Psoas muscle (tissue), 8 donors: ENCODE data around the gene NPFFR2. TPM values are rescaled to one million over a fixed set of nuclear protein-coding genes. Genes with fewer than 3 reads are reported as not detected.
A peak's percentile ranks its signal among the peaks of the same experiment; 100 is the strongest.

Source experiments
- ATAC-seq, 4 donors: fragments of 200-7000 bp; cut with Tn5 transposase; one replicate each; pipeline ENCODE4 v1.9.1; 2020; ENCODE audit warnings: moderate library complexity in 3 of 4, mild to moderate bottlenecking in 2 of 4
- DNase-seq, 2 donors: peaks; one replicate each; pipeline ENCODE4 v3.0.0-alpha.2; 2020
- H3K27ac ChIP-seq: fragments of 200-600 bp; one replicate; pipeline ENCODE4 v1.8.0; 2022
- H3K27me3 ChIP-seq, 3 donors: fragments of 200-600 bp in 1 of 3; one replicate each; pipeline versions ENCODE4 v1.6.1 to v1.8.0; 2013 to 2022; ENCODE audit warnings: low read length in 2 of 3, mild to moderate bottlenecking in 2 of 3, moderate library complexity in 1 of 3; ENCODE audit not compliant: insufficient read depth in 3 of 3
- H3K36me3 ChIP-seq, 2 donors: fragments of 200-600 bp in 1 of 2; one replicate each; pipeline versions ENCODE4 v1.6.1 to v1.8.0; 2013 to 2022; ENCODE audit warnings: low read depth in 1 of 2, mild to moderate bottlenecking in 1 of 2, moderate library complexity in 1 of 2; ENCODE audit not compliant: insufficient read depth in 1 of 2
- H3K4me1 ChIP-seq: fragments of 200-600 bp; one replicate; pipeline ENCODE4 v1.8.0; 2022
- H3K4me3 ChIP-seq: fragments of 200-600 bp; one replicate; pipeline ENCODE4 v1.8.0; 2022; ENCODE audit warnings: mild to moderate bottlenecking
- H3K9me3 ChIP-seq: fragments of 200-600 bp; one replicate; pipeline ENCODE4 v1.8.0; 2022
- CTCF ChIP-seq: fragments of 200-600 bp; IDR thresholded peaks from one replicate; pipeline ENCODE4 v1.8.0; 2022; ENCODE audit warnings: antibody characterized with exemption
- WGBS, 3 donors: extraction: QIAGEN DNeasy Blood & Tissue Kit; methylation state at CpG; one replicate each; pipeline versions ENCODE4 v1.1.6 to v1.1.7; 2013; 5-methylcytosine and 5-hydroxymethylcytosine counted together
- intact Hi-C, 2 donors: fragments of 100-400 bp; cut with DNase I; formaldehyde crosslinking; loops; one replicate each; pipeline versions ENCODE4 v1.11.0 to v1.14.2; 2022
- polyA plus RNA-seq, 3 donors: library from polyadenylated mRNA; stranded (reverse); fragments of 200-250 nt; gene quantifications; one replicate each; pipeline ENCODE4 v1.2.3, GENCODE V29; 2013
- total RNA-seq, 4 donors: library from RNA; stranded (reverse); fragmentation: NEBNext Ultra II Directional in 2 of 4; extraction: Animal tissue kit (Norgen Biotek cat#: 25700) in 2 of 4; gene quantifications; one replicate each; pipeline versions ENCODE4 v1.2.1 to v1.2.4, GENCODE V29; 2021 to 2023
- donor health status: healthy with polysubstance abuse.
- donor health status: DM: no; HTN: no; CAD: no; lungs with moderate emphysema.
- donor health status: Bipolar disorder and iron deficiency.
- donor health status: healthy.
- donor health status: DM: yes; HTN: yes; CAD: no.
- donor health status: DM: no; HTN: no; CAD: no.
- donor health status: DM: no; HTN: no; CAD: no.
- donor health status: DM: yes; HTN: yes; CAD: no.

NPFFR2 gene
- total and polyA plus RNA-seq, 7 donors, result not detected

GRCh38 chr4:72055566-72055965, 23.8 kb downstream of the NPFFR2 start:
- no peak overlapping the region for H3K27ac ChIP-seq
- H3K27me3 ChIP-seq, result no peaks in the 10 kb centered on the region
- intact Hi-C loops, result no loop called here
- H3K36me3 ChIP-seq, result no peaks in the 10 kb centered on the region
- ATAC-seq, result no peak
- no peaks in the 10 kb centered on the region for H3K9me3 ChIP-seq
- TF ChIP-seq CTCF, result no peak
- no peaks in the 10 kb centered on the region for H3K4me1 ChIP-seq
- no peak overlapping the region for H3K4me3 ChIP-seq
- no peak for DNase-seq

- H3K27ac ChIP-seq, result no peak overlapping the region
- H3K9me3 ChIP-seq, result no peaks in the 10 kb centered on the region
- H3K27me3 ChIP-seq, result no peaks in the 10 kb centered on the region
- no peak for DNase-seq
- WGBS, 3 donors, result 79 to 89% (median 82%) methylated on average over 2 of the region's 2 CpGs
- no peak for ATAC-seq
- TF ChIP-seq CTCF, result no peak
- H3K4me1 ChIP-seq, result no peaks in the 10 kb centered on the region
- H3K36me3 ChIP-seq, result no peaks in the 10 kb centered on the region
- no peak overlapping the region for H3K4me3 ChIP-seq
- intact Hi-C loops, result no loop called here
These were observed 31.9 kb downstream of the NPFFR2 start for GRCh38 chr4:72063726-72064125.

GRCh38 chr4:72067051-72067450, 35.3 kb downstream of the NPFFR2 start:
- ATAC-seq (no peak), DNase-seq (peak in 1 of 2 donors; percentile 28)
- Histone ChIP-seq H3K27me3 (no peaks in the 10 kb centered on the region), H3K4me1 (no peaks in the 10 kb centered on the region), H3K9me3 (no peaks in the 10 kb centered on the region), H3K27ac (no peak overlapping the region), H3K4me3 (no peak overlapping the region), H3K36me3 (no peaks in the 10 kb centered on the region)
- intact Hi-C loops, result no loop called here
- TF ChIP-seq CTCF, result no peak
- 65 to 71% (median 68%) methylated on average over 7 of the region's 7 CpGs for WGBS, 3 donors

GRCh38 chr4:72073816-72074215, 42.0 kb downstream of the NPFFR2 start:
- Histone ChIP-seq H3K4me3 (no peak overlapping the region), H3K27me3 (no peaks in the 10 kb centered on the region), H3K36me3 (no peaks in the 10 kb centered on the region), H3K4me1 (no peaks in the 10 kb centered on the region), H3K9me3 (no peaks in the 10 kb centered on the region), H3K27ac (no peak overlapping the region)
- DNase-seq (no peak), ATAC-seq (no peak)
- intact Hi-C loops, result no loop called here
- TF ChIP-seq CTCF, result no peak

- DNase-seq, result no peak
- H3K4me3 ChIP-seq, result no peak overlapping the region
- H3K9me3 ChIP-seq, result no peaks in the 10 kb centered on the region
- no peaks in the 10 kb centered on the region for H3K4me1 ChIP-seq
- intact Hi-C loops, result no loop called here
- ATAC-seq, result no peak
- H3K27me3 ChIP-seq, result no peaks in the 10 kb centered on the region
- no peak for TF ChIP-seq CTCF
- H3K36me3 ChIP-seq, result no peaks in the 10 kb centered on the region
- H3K27ac ChIP-seq, result no peak overlapping the region
These were observed 44.8 kb downstream of the NPFFR2 start for GRCh38 chr4:72076562-72076961.
